Lower leg skin (tissue), 3 donors: ENCODE measurements around the gene SNX24.

Experiments used
- POLR2A ChIP-seq, 2 donors: fragments of 450-650 bp; IDR thresholded peaks; one replicate each; pipeline ENCODE4 v1.6.1; 2016 to 2017; ENCODE audit warnings: antibody characterized with exemption in 2 of 2, mild to moderate bottlenecking in 1 of 2, moderate library complexity in 1 of 2
- TF ChIP-seq, protein P1 (sequence below), 3 donors: fragments of 450-650 bp; IDR thresholded peaks; one replicate each; pipeline ENCODE4 v1.5.1; 2016; ENCODE audit warnings: antibody characterized with exemption in 3 of 3, mild to moderate bottlenecking in 3 of 3, moderate library complexity in 2 of 3

DNA sequence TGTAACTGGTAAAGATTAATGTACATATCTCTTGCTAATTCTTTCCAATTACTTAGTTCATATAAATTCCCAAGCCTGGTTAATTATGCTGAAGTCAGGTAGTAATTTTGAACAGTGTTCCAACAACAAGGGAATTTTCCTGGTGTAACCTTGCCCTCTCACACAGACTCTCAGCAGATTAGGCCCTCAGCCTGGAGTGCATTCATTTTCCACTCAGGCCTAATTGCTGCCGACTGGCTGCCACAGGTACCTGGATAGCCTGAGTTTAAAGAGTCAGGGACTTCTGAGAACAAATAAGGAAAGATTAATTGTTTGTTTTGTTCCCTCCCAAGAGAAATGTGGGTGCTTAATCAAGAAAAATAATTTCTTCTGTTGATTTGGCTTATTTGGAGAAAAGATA lies 119.7 kb downstream of the SNX24 start:
- TF ChIP-seq, protein P1, sequence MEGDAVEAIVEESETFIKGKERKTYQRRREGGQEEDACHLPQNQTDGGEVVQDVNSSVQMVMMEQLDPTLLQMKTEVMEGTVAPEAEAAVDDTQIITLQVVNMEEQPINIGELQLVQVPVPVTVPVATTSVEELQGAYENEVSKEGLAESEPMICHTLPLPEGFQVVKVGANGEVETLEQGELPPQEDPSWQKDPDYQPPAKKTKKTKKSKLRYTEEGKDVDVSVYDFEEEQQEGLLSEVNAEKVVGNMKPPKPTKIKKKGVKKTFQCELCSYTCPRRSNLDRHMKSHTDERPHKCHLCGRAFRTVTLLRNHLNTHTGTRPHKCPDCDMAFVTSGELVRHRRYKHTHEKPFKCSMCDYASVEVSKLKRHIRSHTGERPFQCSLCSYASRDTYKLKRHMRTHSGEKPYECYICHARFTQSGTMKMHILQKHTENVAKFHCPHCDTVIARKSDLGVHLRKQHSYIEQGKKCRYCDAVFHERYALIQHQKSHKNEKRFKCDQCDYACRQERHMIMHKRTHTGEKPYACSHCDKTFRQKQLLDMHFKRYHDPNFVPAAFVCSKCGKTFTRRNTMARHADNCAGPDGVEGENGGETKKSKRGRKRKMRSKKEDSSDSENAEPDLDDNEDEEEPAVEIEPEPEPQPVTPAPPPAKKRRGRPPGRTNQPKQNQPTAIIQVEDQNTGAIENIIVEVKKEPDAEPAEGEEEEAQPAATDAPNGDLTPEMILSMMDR (IDR thresholded peaks at IDR 0.05): no peak
- no peak for TF ChIP-seq POLR2A (IDR thresholded peaks at IDR 0.05)
